Stimulated activated CD8-positive, alpha-beta memory T cell treated with anti-CD3 and anti-CD28 coated beads, Interleukin-4, amount 100 ng/mL, for 48 hours (primary cell): Measurements from ENCODE around the gene PRR23B.

Experiments
- DNase-seq: peaks from one replicate; pipeline ENCODE4 v3.0.0-alpha.2; 2020

Gene PRR23B

DNA sequence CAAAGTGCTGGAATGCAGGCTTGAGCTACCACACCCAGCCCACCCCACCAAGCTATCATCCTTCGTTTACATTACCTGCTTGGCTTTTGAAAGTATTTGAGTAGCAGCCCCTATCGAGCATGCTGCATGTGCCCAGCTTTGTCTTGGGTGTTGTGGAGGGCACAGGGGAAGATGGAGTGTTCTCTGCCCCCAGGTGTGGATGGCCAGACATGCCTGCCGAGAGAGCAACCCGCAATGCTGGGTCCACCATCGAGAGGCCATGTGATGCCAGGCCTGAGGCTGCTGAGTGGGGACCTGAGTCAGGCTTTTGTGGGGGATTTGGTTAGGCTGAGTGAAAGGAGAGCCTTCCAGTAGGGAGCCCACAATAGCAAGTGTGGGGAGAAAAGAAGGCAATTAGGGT lies 47.8 kb downstream of the PRR23B start:
- DNase-seq, result no peak

DNA sequence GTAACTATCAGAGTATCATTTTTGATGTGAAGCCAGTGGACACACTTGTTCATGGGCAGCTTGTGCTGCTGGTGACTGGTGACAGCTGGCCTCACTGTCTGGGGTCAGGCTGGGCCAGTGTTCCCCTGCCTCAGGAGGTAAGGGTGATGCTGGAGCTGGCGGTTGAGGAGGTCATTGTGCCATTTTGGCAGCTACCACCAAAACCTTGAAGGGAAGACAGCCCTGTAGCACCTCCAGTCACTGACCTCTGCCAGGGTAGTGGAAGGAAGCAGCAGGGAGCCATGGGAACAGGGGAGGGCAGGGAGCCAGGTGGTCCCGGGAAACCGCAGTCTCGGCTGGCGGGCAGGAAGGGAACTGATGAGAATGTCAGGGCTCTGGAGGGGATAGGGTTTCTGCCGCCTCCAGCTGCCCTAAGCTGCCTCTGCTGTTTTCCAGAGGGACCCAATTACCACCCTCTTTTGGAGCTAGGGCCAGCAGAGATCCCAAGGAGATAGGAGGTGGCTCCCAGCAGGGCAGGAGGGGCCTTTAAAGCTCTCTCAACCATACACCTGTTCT lies 48.9 kb downstream of the PRR23B start:
- no peak for DNase-seq
